ENCODE results near the gene CD247. TPM values are rescaled to one million over a fixed set of nuclear protein-coding genes. Genes with fewer than 3 reads are reported as not detected.

CD247 gene
- total and polyA plus RNA-seq, 9 of the 15 experiments (the other 6 are each of a cell fraction or from before 2014, with no cell fraction given) = 0.08 to 0.42 (median 0.28) TPM; not detected in 5

DNA sequence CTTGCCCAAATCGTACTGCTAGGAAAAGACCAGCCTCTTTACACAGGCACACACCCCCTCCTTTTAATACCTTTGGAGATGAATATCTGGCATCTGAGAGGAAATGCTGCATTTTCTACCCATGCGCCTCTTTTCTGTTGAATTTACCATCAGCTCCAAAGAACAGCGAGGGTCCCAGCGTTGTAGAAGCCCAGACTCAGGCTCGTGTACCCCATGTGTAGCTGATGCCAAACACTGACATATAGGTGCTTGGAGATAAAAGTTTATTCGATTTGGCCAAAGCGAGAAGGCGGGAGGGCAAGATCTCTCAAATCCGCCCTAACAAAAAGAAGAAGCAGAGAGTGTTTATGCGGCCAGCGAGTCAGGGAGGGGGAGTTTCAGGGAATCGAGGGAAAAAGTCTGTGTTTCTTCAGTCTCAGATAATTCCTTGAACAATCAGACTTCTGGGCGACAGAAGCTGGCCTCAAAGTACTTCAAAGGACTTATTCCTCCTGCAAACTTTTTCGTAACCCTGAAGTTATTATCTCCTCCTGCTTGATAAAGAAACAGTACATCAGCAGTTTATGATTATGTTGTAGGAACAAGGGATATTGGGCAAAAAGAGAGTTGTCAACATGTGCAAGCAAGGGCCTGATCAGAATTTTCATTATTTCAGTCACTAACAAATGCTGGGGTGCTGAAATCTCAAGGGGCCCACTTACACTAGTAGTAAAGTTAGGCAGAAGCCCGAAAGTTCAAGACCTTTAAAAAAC, 35.9 kb upstream of the CD247 start (continued):
- no peak for TF ChIP-seq TSC22D4 (tag; IDR thresholded peaks at IDR 0.05)
- TF ChIP-seq ZNF717 (CRISPR knock-in tag; IDR thresholded peaks at IDR 0.05) = no peak
- no peak for TF ChIP-seq SIN3B (IDR thresholded peaks at IDR 0.05; ENCODE audit: low read depth)
- TF ChIP-seq ZNF407 (IDR thresholded peaks at IDR 0.05; ENCODE audit: low read depth) = no peak
- TF ChIP-seq RB1 (IDR thresholded peaks at IDR 0.05; ENCODE audit: low read depth) = no peak
- TF ChIP-seq MAX (CRISPR knock-in tag; IDR thresholded peaks at IDR 0.05) = no peak
- TF ChIP-seq ZSCAN29 (IDR thresholded peaks at IDR 0.05) = no peak
- TF ChIP-seq, protein P1, sequence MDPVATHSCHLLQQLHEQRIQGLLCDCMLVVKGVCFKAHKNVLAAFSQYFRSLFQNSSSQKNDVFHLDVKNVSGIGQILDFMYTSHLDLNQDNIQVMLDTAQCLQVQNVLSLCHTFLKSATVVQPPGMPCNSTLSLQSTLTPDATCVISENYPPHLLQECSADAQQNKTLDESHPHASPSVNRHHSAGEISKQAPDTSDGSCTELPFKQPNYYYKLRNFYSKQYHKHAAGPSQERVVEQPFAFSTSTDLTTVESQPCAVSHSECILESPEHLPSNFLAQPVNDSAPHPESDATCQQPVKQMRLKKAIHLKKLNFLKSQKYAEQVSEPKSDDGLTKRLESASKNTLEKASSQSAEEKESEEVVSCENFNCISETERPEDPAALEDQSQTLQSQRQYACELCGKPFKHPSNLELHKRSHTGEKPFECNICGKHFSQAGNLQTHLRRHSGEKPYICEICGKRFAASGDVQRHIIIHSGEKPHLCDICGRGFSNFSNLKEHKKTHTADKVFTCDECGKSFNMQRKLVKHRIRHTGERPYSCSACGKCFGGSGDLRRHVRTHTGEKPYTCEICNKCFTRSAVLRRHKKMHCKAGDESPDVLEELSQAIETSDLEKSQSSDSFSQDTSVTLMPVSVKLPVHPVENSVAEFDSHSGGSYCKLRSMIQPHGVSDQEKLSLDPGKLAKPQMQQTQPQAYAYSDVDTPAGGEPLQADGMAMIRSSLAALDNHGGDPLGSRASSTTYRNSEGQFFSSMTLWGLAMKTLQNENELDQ (CRISPR knock-in tag; IDR thresholded peaks at IDR 0.05; ENCODE audit: borderline replicate concordance) = no peak
- no peak for TF ChIP-seq SMARCB1 (IDR thresholded peaks at IDR 0.05; ENCODE audit: insufficient read length, low read depth)
- no peak for TF ChIP-seq TAF1 (IDR thresholded peaks at IDR 0.05; ENCODE audit: control insufficient read depth, extremely low read depth, insufficient read depth, low read length, severe bottlenecking)
- TF ChIP-seq KAT2B (IDR thresholded peaks at IDR 0.05; ENCODE audit: low read depth, low read length) = no peak
- TF ChIP-seq MYC (IDR thresholded peaks at IDR 0.05; ENCODE audit: low read depth, low read length) = no peak
- no peak for TF ChIP-seq MYC (CRISPR knock-in tag; IDR thresholded peaks at IDR 0.05; ENCODE audit: borderline replicate concordance, low read depth)
- TF ChIP-seq FOSL1 (tag; conservative IDR thresholded peaks at IDR 0.05) = no peak
- TF ChIP-seq SP2 (IDR thresholded peaks at IDR 0.05; ENCODE audit: extremely low read depth, low read depth, low read length, poor library complexity, severe bottlenecking) = no peak
- TF ChIP-seq CHCHD3 (CRISPR knock-in tag; IDR thresholded peaks at IDR 0.05) = no peak
- TF ChIP-seq PML (IDR thresholded peaks at IDR 0.05; ENCODE audit: low read length) = peak; percentile 88
